Natural killer cell (primary cell): ENCODE measurements around the gene GMPR. TPM values are rescaled to one million over a fixed set of nuclear protein-coding genes. Genes with fewer than 3 reads are reported as not detected.

ENCODE experiments used
- ATAC-seq, 3 donors: fragments of 150-1000 bp in 2 of 3; fragments of 200-7000 bp in 1 of 3; cut with Tn5 transposase; 1 replicate in 1 of 3; 2 replicates in 2 of 3; pipeline ENCODE4 v1.10.0; 2021; ENCODE audit warnings: mild to moderate bottlenecking in 2 of 3, moderate library complexity in 2 of 3
- DNase-seq, 2 donors: peaks; one replicate each; pipeline versions ENCODE4 v3.0.0 to v3.0.0-alpha.2; 2013 to 2021; ENCODE audit warnings: mixed read lengths in 1 of 2
- H3K27ac ChIP-seq: one replicate; pipeline ENCODE4 v1.5.1; 2013; ENCODE audit warnings: mild to moderate bottlenecking, low read length
- H3K27me3 ChIP-seq: one replicate; pipeline ENCODE4 v1.6.1; 2013; ENCODE audit warnings: low read length; ENCODE audit not compliant: control insufficient read depth, insufficient read depth
- H3K36me3 ChIP-seq: one replicate; pipeline ENCODE4 v1.6.1; 2013; ENCODE audit warnings: low read length; ENCODE audit not compliant: control insufficient read depth, insufficient read depth
- H3K4me1 ChIP-seq: one replicate; pipeline ENCODE4 v1.6.1; 2013; ENCODE audit warnings: low read length; ENCODE audit not compliant: control insufficient read depth, insufficient read depth
- H3K4me3 ChIP-seq: one replicate; pipeline ENCODE4 v1.5.1; 2013; ENCODE audit warnings: low read length
- H3K9me3 ChIP-seq: one replicate; pipeline ENCODE4 v1.6.1; 2013; ENCODE audit warnings: low read length; ENCODE audit not compliant: control insufficient read depth, insufficient read depth
- H3K27ac Mint-ChIP-seq, 2 donors: one replicate each; pipeline ENCODE4 v1.8.0; 2022; ENCODE audit warnings: mild to moderate bottlenecking in 2 of 2, mixed read lengths in 2 of 2, moderate library complexity in 1 of 2
- H3K27me3 Mint-ChIP-seq, 2 donors: one replicate each; pipeline ENCODE4 v1.8.0; 2022; ENCODE audit warnings: low read depth in 2 of 2, mixed read lengths in 2 of 2
- H3K36me3 Mint-ChIP-seq: one replicate; pipeline ENCODE4 v1.8.0; 2022; ENCODE audit warnings: mixed read lengths
- H3K4me1 Mint-ChIP-seq, 2 donors: one replicate each; pipeline ENCODE4 v1.8.0; 2022; ENCODE audit warnings: mixed read lengths in 2 of 2
- H3K4me3 Mint-ChIP-seq: one replicate; pipeline ENCODE4 v1.8.0; 2022; ENCODE audit warnings: mild to moderate bottlenecking, moderate library complexity, mixed read lengths
- H3K9me3 Mint-ChIP-seq, 2 donors: one replicate each; pipeline ENCODE4 v1.8.0; 2022; ENCODE audit warnings: mixed read lengths in 2 of 2
- CTCF ChIP-seq: fragments of 200-600 bp; IDR thresholded peaks from one replicate; pipeline ENCODE4 v1.8.0; 2022; ENCODE audit warnings: antibody characterized with exemption
- WGBS: methylation state at CpG from one replicate; pipeline ENCODE4 v1.1.7; 2013; ENCODE audit warnings: missing lambda C conversion rate; ENCODE audit not compliant: insufficient coverage; 5-methylcytosine and 5-hydroxymethylcytosine counted together
- intact Hi-C: fragments of 100-400 bp; cut with micrococcal nuclease; formaldehyde crosslinking; loops from one replicate; pipeline ENCODE4 v1.14.2; 2022
- total RNA-seq, 4 donors: library from RNA; stranded (reverse); fragments of 120-200 nt in 1 of 4; gene quantifications; one replicate each; pipeline versions ENCODE4 v1.2.3 to v1.2.4, GENCODE V29; 2013 to 2022

GMPR gene
- total RNA-seq, 3 donors from 2014 or later (not counting 1 experiment from before 2014, with no cell fraction given) = 0.95 to 3.4 (median 3.2) TPM

- Histone ChIP-seq H3K36me3 (no peaks in the 10 kb centered on the region), H3K4me3 (no peak overlapping the region), H3K27me3 (no peaks in the 10 kb centered on the region), H3K4me1 (peaks cover under 1% of the 10 kb centered on the region), H3K9me3 (no peaks in the 10 kb centered on the region), H3K27ac (no peak overlapping the region)
- no peak for ATAC-seq
- no peak for DNase-seq
- Mint-ChIP-seq H3K27ac (no peak overlapping the region), H3K4me1 (no peaks in the 10 kb centered on the region), H3K36me3 (no peaks in the 10 kb centered on the region), H3K4me3 (no peak overlapping the region), H3K27me3 (no peaks in the 10 kb centered on the region), H3K9me3 (no peaks in the 10 kb centered on the region)
- 97% methylated on average over 13 of the region's 13 CpGs for WGBS
- intact Hi-C loops = no loop called here
- no peak for TF ChIP-seq CTCF
These were observed 99.0 kb downstream of the GMPR start for GRCh38 chr6:16337295-16337975.

GRCh38 chr6:16338577-16339264 is 100.3 kb downstream of the GMPR start:
- H3K4me1 Mint-ChIP-seq = no peaks in the 10 kb centered on the region
- Histone ChIP-seq H3K4me3 (no peak overlapping the region), H3K27me3 (no peaks in the 10 kb centered on the region), H3K36me3 (no peaks in the 10 kb centered on the region), H3K27ac (no peak overlapping the region), H3K4me1 (no peaks in the 10 kb centered on the region), H3K9me3 (no peaks in the 10 kb centered on the region)
- ATAC-seq (no peak), DNase-seq (peak in 1 of 2 donors; percentile 23)
- no peak overlapping the region for H3K27ac Mint-ChIP-seq
- intact Hi-C loops = no loop called here
- no peaks in the 10 kb centered on the region for H3K36me3 Mint-ChIP-seq
- TF ChIP-seq CTCF = no peak
- no peak overlapping the region for H3K4me3 Mint-ChIP-seq
- no peaks in the 10 kb centered on the region for H3K27me3 Mint-ChIP-seq
- H3K9me3 Mint-ChIP-seq = no peaks in the 10 kb centered on the region
- WGBS = 90% methylated on average over 10 of the region's 10 CpGs

GRCh38 chr6:16339265-16339587 is 100.8 kb downstream of the GMPR start:
- WGBS = 89% methylated on average over 3 of the region's 3 CpGs
- Histone ChIP-seq H3K36me3 (no peaks in the 10 kb centered on the region), H3K4me1 (no peaks in the 10 kb centered on the region), H3K27me3 (no peaks in the 10 kb centered on the region), H3K27ac (no peak overlapping the region), H3K4me3 (no peak overlapping the region), H3K9me3 (no peaks in the 10 kb centered on the region)
- H3K36me3 Mint-ChIP-seq = no peaks in the 10 kb centered on the region
- no peaks in the 10 kb centered on the region for H3K27me3 Mint-ChIP-seq
- ATAC-seq (no peak), DNase-seq (no peak)
- H3K9me3 Mint-ChIP-seq = no peaks in the 10 kb centered on the region
- no peaks in the 10 kb centered on the region for H3K4me1 Mint-ChIP-seq
- H3K4me3 Mint-ChIP-seq = no peak overlapping the region
- no peak for TF ChIP-seq CTCF
- H3K27ac Mint-ChIP-seq = no peak overlapping the region
- intact Hi-C loops = no loop called here
